Measurements from ENCODE around the gene UBE2K. TPM values are rescaled to one million over a fixed set of nuclear protein-coding genes. Genes with fewer than 3 reads are reported as not detected.
A peak's percentile ranks its signal among the peaks of the same experiment; 100 is the strongest.
"Not testable (repeated sequence)": the region's sequence is repeated elsewhere in the genome, so short reads cannot be mapped to it uniquely, and the experiment has no call there.

UBE2K gene
- total and polyA plus RNA-seq, 8 donors = 7.0 to 187 (median 38.4) TPM

- Histone ChIP-seq H3K9me3 (no peaks in the 10 kb centered on the region), H3K4me3 (no peak overlapping the region), H3K36me3 (peaks cover 0 to 13% (median 5%) of the 10 kb centered on the region in 4 donors), H3K27ac (no peak overlapping the region), H3K4me1 (peaks cover 4 to 43% (median 22%) of the 10 kb centered on the region in 4 donors), H3K27me3 (no peaks in the 10 kb centered on the region)
- no peak for DNase-seq
- TF ChIP-seq, protein P1, sequence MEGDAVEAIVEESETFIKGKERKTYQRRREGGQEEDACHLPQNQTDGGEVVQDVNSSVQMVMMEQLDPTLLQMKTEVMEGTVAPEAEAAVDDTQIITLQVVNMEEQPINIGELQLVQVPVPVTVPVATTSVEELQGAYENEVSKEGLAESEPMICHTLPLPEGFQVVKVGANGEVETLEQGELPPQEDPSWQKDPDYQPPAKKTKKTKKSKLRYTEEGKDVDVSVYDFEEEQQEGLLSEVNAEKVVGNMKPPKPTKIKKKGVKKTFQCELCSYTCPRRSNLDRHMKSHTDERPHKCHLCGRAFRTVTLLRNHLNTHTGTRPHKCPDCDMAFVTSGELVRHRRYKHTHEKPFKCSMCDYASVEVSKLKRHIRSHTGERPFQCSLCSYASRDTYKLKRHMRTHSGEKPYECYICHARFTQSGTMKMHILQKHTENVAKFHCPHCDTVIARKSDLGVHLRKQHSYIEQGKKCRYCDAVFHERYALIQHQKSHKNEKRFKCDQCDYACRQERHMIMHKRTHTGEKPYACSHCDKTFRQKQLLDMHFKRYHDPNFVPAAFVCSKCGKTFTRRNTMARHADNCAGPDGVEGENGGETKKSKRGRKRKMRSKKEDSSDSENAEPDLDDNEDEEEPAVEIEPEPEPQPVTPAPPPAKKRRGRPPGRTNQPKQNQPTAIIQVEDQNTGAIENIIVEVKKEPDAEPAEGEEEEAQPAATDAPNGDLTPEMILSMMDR (IDR thresholded peaks at IDR 0.05) = no peak
- TF ChIP-seq POLR2A (IDR thresholded peaks at IDR 0.05) = no peak
- TF ChIP-seq EP300 (IDR thresholded peaks at IDR 0.05) = no peak
- TF ChIP-seq POLR2AphosphoS5 (IDR thresholded peaks at IDR 0.05) = no peak
- 64 to 80% (median 72%) methylated on average over 4 of the region's 4 CpGs for WGBS, 5 donors
- intact Hi-C loops (cut with DNase I; ENCODE audit: low total_unique reads) = no loop called here
Measured at GRCh38 chr4:39729557-39729956, 31.6 kb downstream of the UBE2K start.

GRCh38 chr4:39730072-39730471 lies 32.1 kb downstream of the UBE2K start:
- WGBS, 5 donors = 55 to 74% (median 62%) methylated on average over 3 of the region's 3 CpGs
- Histone ChIP-seq H3K4me1 (peaks cover 4 to 38% (median 20%) of the 10 kb centered on the region in 4 donors), H3K27ac (peak overlapping the region in 1 of 5 donors; percentile 11), H3K9me3 (no peaks in the 10 kb centered on the region), H3K36me3 (peaks cover 0 to 15% (median 6%) of the 10 kb centered on the region in 4 donors), H3K27me3 (no peaks in the 10 kb centered on the region), H3K4me3 (no peak overlapping the region)
- intact Hi-C loops (cut with DNase I; ENCODE audit: low total_unique reads) = no loop called here
- DNase-seq = no peak
- no peak for TF ChIP-seq POLR2AphosphoS5 (IDR thresholded peaks at IDR 0.05)
- TF ChIP-seq, protein P1 (IDR thresholded peaks at IDR 0.05) = no peak
- TF ChIP-seq EP300 (IDR thresholded peaks at IDR 0.05) = no peak
- no peak for TF ChIP-seq POLR2A (IDR thresholded peaks at IDR 0.05)

DNA sequence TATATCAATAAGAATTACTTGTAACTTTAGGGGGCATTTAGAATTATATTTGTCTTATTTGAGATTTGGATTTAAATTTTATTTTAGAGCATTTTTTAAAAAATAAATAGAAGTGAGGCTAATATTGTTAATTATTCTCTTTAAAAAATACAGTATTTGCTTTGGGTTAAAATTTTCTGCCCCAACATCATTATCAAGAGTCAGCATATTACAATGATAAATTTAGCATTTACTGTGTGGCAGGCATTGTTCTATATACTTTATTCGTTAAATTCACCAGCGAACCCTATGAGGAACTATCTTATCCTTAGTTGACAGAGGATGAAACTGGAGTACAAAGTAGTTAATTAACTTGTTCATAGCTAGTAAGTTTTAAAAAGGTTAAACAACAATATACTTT lies 34.0 kb downstream of the UBE2K start:
- intact Hi-C loops (cut with DNase I; ENCODE audit: low total_unique reads) = no loop called here
- H3K36me3 ChIP-seq = peaks cover 0 to 15% (median 6%) of the 10 kb centered on the region in 4 donors
- H3K9me3 ChIP-seq = no peaks in the 10 kb centered on the region
- peaks cover 4 to 34% (median 18%) of the 10 kb centered on the region in 4 donors for H3K4me1 ChIP-seq
- no peak for DNase-seq
- WGBS, 5 donors = 81 to 89% (median 88%) methylated on average over 2 of the region's 2 CpGs
- TF ChIP-seq, protein P1 (IDR thresholded peaks at IDR 0.05) = no peak
- TF ChIP-seq EP300 (IDR thresholded peaks at IDR 0.05) (no peak), POLR2AphosphoS5 (IDR thresholded peaks at IDR 0.05) (no peak), POLR2A (IDR thresholded peaks at IDR 0.05) (no peak)
- no peak overlapping the region for H3K27ac ChIP-seq
- H3K4me3 ChIP-seq = no peak overlapping the region
- no peaks in the 10 kb centered on the region for H3K27me3 ChIP-seq

- Histone ChIP-seq H3K36me3 (peaks cover 0 to 17% (median 6%) of the 10 kb centered on the region in 4 donors), H3K4me3 (no peak overlapping the region), H3K27me3 (no peaks in the 10 kb centered on the region), H3K4me1 (peaks cover under 1 to 37% (median 19%) of the 10 kb centered on the region in 4 donors), H3K9me3 (no peaks in the 10 kb centered on the region), H3K27ac (no peak overlapping the region)
- TF ChIP-seq POLR2AphosphoS5 (IDR thresholded peaks at IDR 0.05) = no peak
- TF ChIP-seq, protein P1 (IDR thresholded peaks at IDR 0.05) = no peak
- no peak for TF ChIP-seq POLR2A (IDR thresholded peaks at IDR 0.05)
- TF ChIP-seq EP300 (IDR thresholded peaks at IDR 0.05) = no peak
- no peak for DNase-seq
- 84 to 93% (median 93%) methylated on average over 3 of the region's 3 CpGs for WGBS, 5 donors
- intact Hi-C loops (cut with DNase I; ENCODE audit: low total_unique reads) = no loop called here
Measured at GRCh38 chr4:39732728-39733127, 34.8 kb downstream of the UBE2K start.

GRCh38 chr4:39739591-39739990 lies 41.7 kb downstream of the UBE2K start:
- Histone ChIP-seq H3K36me3 (peaks cover 0 to 49% (median 32%) of the 10 kb centered on the region in 4 donors), H3K4me1 (peaks cover 0 to 13% (median 6%) of the 10 kb centered on the region in 4 donors)
- 92 to 96% (median 93%) methylated on average over 10 of the region's 10 CpGs for whole genome bisulfite sequencing, 5 donors
- H3K4me3 ChIP-seq; H3K27ac ChIP-seq; H3K27me3 ChIP-seq; intact Hi-C loops (cut with DNase I; ENCODE audit: low total_unique reads); DNase-seq; H3K9me3 ChIP-seq: not testable (repeated sequence)

Data from stomach (tissue), 9 donors.